SU-DHL-6 (cell line): Measurements from ENCODE around the gene SEPTIN12.

Experiments used
- EZH2phosphoT487 ChIP-seq: fragments of 200-600 bp; sonication (generic), shearing (Covaris generic); conservative IDR thresholded peaks from 2 replicates; pipeline ENCODE4 v1.6.1; 2018; ENCODE audit warnings: mild to moderate bottlenecking, antibody characterized with exemption, low read length, moderate library complexity, mixed read lengths
- TF ChIP-seq, protein P1 (sequence below): fragments of 200-600 bp; sonication (generic); IDR thresholded peaks from one replicate; pipeline ENCODE4 v1.5.1; 2017; ENCODE audit warnings: antibody characterized with exemption, mild to moderate bottlenecking, low read length, moderate library complexity; ENCODE audit not compliant: insufficient read depth, poor library complexity, severe bottlenecking

GRCh38 chr16:4736546-4736945 is 51.6 kb downstream of the SEPTIN12 start:
- TF ChIP-seq, protein P1, sequence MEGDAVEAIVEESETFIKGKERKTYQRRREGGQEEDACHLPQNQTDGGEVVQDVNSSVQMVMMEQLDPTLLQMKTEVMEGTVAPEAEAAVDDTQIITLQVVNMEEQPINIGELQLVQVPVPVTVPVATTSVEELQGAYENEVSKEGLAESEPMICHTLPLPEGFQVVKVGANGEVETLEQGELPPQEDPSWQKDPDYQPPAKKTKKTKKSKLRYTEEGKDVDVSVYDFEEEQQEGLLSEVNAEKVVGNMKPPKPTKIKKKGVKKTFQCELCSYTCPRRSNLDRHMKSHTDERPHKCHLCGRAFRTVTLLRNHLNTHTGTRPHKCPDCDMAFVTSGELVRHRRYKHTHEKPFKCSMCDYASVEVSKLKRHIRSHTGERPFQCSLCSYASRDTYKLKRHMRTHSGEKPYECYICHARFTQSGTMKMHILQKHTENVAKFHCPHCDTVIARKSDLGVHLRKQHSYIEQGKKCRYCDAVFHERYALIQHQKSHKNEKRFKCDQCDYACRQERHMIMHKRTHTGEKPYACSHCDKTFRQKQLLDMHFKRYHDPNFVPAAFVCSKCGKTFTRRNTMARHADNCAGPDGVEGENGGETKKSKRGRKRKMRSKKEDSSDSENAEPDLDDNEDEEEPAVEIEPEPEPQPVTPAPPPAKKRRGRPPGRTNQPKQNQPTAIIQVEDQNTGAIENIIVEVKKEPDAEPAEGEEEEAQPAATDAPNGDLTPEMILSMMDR: no peak
- TF ChIP-seq EZH2phosphoT487: no peak
